Kidney epithelial cell (primary cell): ENCODE data around the gene ZSWIM3. TPM values are rescaled to one million over a fixed set of nuclear protein-coding genes. Genes with fewer than 3 reads are reported as not detected.

ENCODE experiments used
- DNase-seq: peaks from one replicate; pipeline ENCODE4 v3.0.0-alpha.2; 2010; ENCODE audit warnings: low read depth
- H3K27me3 ChIP-seq: 2 replicates; pipeline ENCODE4 v1.6.0; 2011; ENCODE audit warnings: low read length; ENCODE audit not compliant: control insufficient read depth, insufficient read depth
- H3K36me3 ChIP-seq: 2 replicates; pipeline ENCODE4 v1.5.1; 2011; ENCODE audit warnings: low read length; ENCODE audit not compliant: control insufficient read depth, insufficient read depth
- H3K4me3 ChIP-seq: 2 replicates; pipeline ENCODE4 v1.5.1; 2011; ENCODE audit warnings: low read depth, mild to moderate bottlenecking, control low read depth, low read length
- total RNA-seq: library from RNA; depleted of rRNA; stranded (reverse); fragments of >200 nt; gene quantifications from 2 replicates; pipeline ENCODE4 v1.2.3, GENCODE V29; 2015
- TF ChIP-seq, protein P1 (sequence below): IDR thresholded peaks from 2 replicates; pipeline ENCODE4 v1.5.1; 2011; ENCODE audit warnings: mild to moderate bottlenecking, moderate library complexity, low read length, control low read depth, inconsistent platforms; ENCODE audit not compliant: insufficient read depth, poor library complexity, severe bottlenecking

Gene ZSWIM3
- total RNA-seq, 1 donor from 2014 or later = 4.7 TPM

- DNase-seq = no peak
- no peaks in the 10 kb centered on the region for H3K27me3 ChIP-seq
- no peak overlapping the region for H3K4me3 ChIP-seq
- TF ChIP-seq, protein P1, sequence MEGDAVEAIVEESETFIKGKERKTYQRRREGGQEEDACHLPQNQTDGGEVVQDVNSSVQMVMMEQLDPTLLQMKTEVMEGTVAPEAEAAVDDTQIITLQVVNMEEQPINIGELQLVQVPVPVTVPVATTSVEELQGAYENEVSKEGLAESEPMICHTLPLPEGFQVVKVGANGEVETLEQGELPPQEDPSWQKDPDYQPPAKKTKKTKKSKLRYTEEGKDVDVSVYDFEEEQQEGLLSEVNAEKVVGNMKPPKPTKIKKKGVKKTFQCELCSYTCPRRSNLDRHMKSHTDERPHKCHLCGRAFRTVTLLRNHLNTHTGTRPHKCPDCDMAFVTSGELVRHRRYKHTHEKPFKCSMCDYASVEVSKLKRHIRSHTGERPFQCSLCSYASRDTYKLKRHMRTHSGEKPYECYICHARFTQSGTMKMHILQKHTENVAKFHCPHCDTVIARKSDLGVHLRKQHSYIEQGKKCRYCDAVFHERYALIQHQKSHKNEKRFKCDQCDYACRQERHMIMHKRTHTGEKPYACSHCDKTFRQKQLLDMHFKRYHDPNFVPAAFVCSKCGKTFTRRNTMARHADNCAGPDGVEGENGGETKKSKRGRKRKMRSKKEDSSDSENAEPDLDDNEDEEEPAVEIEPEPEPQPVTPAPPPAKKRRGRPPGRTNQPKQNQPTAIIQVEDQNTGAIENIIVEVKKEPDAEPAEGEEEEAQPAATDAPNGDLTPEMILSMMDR = no peak
- H3K36me3 ChIP-seq = peaks cover 4% of the 10 kb centered on the region
These were observed 43.1 kb upstream of the ZSWIM3 start for GRCh38 chr20:45814314-45814713.

- Histone ChIP-seq H3K27me3 (no peaks in the 10 kb centered on the region), H3K4me3 (no peak overlapping the region), H3K36me3 (no peaks in the 10 kb centered on the region)
- TF ChIP-seq, protein P1 = no peak
- no peak for DNase-seq
These were observed 40.5 kb upstream of the ZSWIM3 start for GRCh38 chr20:45816951-45817350.

DNA sequence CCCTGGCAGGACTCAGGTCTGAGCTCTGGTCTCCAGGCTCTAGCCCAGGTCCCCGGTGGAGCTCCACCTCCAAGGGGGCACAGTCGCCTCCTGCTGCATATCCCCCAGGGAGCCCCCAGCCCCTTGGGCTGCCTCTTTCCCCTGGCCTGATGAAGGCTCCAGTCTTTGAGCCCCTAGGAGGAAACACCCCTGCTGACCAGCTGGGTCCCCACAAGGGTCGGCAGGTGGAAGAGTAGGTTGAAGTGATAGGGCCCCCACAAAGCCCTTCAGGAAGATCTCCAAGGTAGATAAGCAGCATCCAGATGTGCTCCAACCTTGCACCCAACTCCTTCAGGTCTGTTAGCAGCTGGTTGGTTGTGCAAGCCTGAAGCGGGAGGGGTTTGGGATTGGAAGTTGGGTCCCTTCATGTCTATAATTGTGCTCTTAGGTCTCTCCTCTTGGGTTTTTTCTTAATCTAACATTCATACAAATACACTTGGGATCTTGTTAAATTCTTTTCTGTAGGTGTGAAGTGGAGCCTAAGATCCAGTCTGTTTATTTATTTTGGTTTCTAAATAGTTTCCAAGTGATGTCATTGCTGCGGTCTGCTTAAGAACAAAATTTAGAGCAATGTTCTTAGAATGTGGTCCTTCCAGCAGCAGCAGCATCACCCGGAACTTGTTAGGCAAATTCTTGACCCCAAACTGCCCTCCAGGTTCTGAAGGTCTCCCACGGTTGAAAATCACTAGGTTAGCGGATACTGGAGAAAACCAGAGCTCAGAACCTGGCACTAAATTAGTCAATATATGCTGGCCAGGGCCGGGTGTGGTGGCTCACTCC lies 39.8 kb upstream of the ZSWIM3 start:
- peaks cover 1% of the 10 kb centered on the region for H3K27me3 ChIP-seq
- TF ChIP-seq, protein P1 = no peak
- H3K4me3 ChIP-seq = no peak overlapping the region
- peak; percentile 86 for DNase-seq
- no peaks in the 10 kb centered on the region for H3K36me3 ChIP-seq

DNA sequence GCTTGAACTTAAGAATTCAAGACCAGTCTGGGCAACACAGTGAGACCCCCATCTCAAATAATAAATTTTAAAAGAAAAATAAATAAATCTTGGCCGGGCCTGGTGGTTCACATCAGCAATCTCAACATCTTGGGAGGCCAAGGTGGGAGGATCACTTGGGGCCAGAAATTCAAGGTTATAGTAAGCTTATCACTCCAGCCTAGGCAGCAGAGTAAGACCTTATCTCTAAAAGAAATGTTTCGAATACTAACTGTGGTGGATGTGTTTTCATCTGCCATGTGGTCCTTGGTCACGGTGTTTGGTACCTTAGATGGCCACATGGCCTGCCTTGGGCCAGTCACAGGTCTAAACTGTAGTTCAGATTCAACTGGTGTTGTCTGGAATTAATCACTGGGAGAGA lies 39.2 kb upstream of the ZSWIM3 start:
- H3K27me3 ChIP-seq = peaks cover 8% of the 10 kb centered on the region
- H3K4me3 ChIP-seq = no peak overlapping the region
- TF ChIP-seq, protein P1 = no peak
- H3K36me3 ChIP-seq = no peaks in the 10 kb centered on the region
- DNase-seq = no peak

DNA sequence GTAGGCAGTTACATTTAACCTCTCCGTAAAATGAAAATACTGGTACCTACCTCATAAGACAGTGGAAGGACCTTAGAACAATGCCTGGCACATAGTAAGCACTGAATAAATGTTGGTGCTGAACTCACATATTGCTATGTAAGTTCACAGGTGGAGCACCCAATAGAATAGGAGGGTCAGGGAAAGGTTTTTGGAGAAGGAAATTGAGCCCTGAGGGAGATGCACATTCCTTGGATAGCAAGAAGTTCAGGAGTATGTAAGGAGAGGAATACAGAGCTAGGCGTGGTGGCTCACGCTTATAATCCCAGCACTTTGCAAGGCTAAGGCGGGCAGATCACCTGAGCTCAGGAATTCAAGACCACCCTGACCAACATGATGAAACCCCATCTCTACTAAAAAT lies 37.9 kb upstream of the ZSWIM3 start:
- Histone ChIP-seq H3K36me3 (no peaks in the 10 kb centered on the region), H3K4me3 (no peak overlapping the region), H3K27me3 (peaks cover 18% of the 10 kb centered on the region)
- DNase-seq = no peak
- TF ChIP-seq, protein P1 = no peak

DNA sequence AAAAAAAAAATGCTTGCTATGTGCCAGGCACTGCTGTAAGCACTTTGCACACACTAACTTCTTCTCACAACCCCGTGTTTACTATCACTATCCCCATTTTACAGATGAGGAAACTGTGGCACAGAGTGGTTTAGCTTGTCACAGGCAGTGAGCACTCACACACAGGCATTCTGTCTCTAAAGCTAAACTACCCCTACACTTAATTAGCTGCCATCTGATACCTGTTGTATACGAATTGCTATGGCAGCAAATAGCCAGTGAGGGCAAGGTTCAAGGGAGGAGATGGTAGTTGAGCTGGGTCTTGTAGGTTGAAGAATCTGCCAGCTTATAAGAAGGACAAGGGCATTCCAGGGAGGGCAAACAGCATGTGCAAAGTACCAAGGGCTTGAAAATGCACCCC lies 35.5 kb upstream of the ZSWIM3 start:
- no peaks in the 10 kb centered on the region for H3K36me3 ChIP-seq
- peaks cover 18% of the 10 kb centered on the region for H3K27me3 ChIP-seq
- TF ChIP-seq, protein P1 = no peak
- no peak overlapping the region for H3K4me3 ChIP-seq
- DNase-seq = no peak
